ENCODE data around the gene STAC.

The STAC gene

GRCh38 chr3:36480911-36481648 lies 100.8 kb downstream of the STAC start:
- no peak for DNase-seq (ENCODE audit: low spot score)
- in situ Hi-C loops (cut with MboI; ENCODE audit: low sequenced_read_pairs, unreplicated experiment) = no loop called here
- no peak for TF ChIP-seq CTCF (IDR thresholded peaks at IDR 0.05; ENCODE audit: borderline replicate concordance, control extremely low read depth, extremely low read depth, insufficient read depth, missing control alignments)

- TF ChIP-seq CTCF (IDR thresholded peaks at IDR 0.05; ENCODE audit: borderline replicate concordance, control extremely low read depth, extremely low read depth, insufficient read depth, missing control alignments) = no peak
- in situ Hi-C loops (cut with MboI; ENCODE audit: low sequenced_read_pairs, unreplicated experiment) = no loop called here
- no peak for DNase-seq (ENCODE audit: low spot score)
These were observed 102.0 kb downstream of the STAC start for GRCh38 chr3:36482256-36482655.

GRCh38 chr3:36482880-36483279 lies 102.6 kb downstream of the STAC start:
- no peak for TF ChIP-seq CTCF (IDR thresholded peaks at IDR 0.05; ENCODE audit: borderline replicate concordance, control extremely low read depth, extremely low read depth, insufficient read depth, missing control alignments)
- in situ Hi-C loops (cut with MboI; ENCODE audit: low sequenced_read_pairs, unreplicated experiment) = no loop called here
- DNase-seq (ENCODE audit: low spot score) = no peak

GRCh38 chr3:36483709-36484108 lies 103.4 kb downstream of the STAC start:
- in situ Hi-C loops (cut with MboI; ENCODE audit: low sequenced_read_pairs, unreplicated experiment) = no loop called here
- DNase-seq (ENCODE audit: low spot score) = no peak
- no peak for TF ChIP-seq CTCF (IDR thresholded peaks at IDR 0.05; ENCODE audit: borderline replicate concordance, control extremely low read depth, extremely low read depth, insufficient read depth, missing control alignments)

GRCh38 chr3:36484386-36484785 lies 104.1 kb downstream of the STAC start:
- TF ChIP-seq CTCF (IDR thresholded peaks at IDR 0.05; ENCODE audit: borderline replicate concordance, control extremely low read depth, extremely low read depth, insufficient read depth, missing control alignments) = no peak
- no peak for DNase-seq (ENCODE audit: low spot score)
- in situ Hi-C loops (cut with MboI; ENCODE audit: low sequenced_read_pairs, unreplicated experiment) = no loop called here

- in situ Hi-C loops (cut with MboI; ENCODE audit: low sequenced_read_pairs, unreplicated experiment) = no loop called here
- no peak for DNase-seq (ENCODE audit: low spot score)
- TF ChIP-seq CTCF (IDR thresholded peaks at IDR 0.05; ENCODE audit: borderline replicate concordance, control extremely low read depth, extremely low read depth, insufficient read depth, missing control alignments) = no peak
These were observed 105.9 kb downstream of the STAC start for GRCh38 chr3:36486009-36486795.
